BE2C (cell line): ENCODE measurements around the gene ZBTB16.
A peak's percentile ranks its signal among the peaks of the same experiment; 100 is the strongest.

Experiments used
- DNase-seq: peaks from one replicate; pipeline ENCODE4 v3.0.0-alpha.2; 2020
- H3K27me3 ChIP-seq: fragments of 250-450 bp; sonication (Bioruptor Pico); 2 replicates; pipeline ENCODE4 v1.5.1; 2020; ENCODE audit warnings: mild to moderate bottlenecking
- H3K36me3 ChIP-seq: fragments of 250-450 bp; sonication (Bioruptor Pico); 2 replicates; pipeline ENCODE4 v1.5.1; 2020; ENCODE audit warnings: mild to moderate bottlenecking
- H3K4me1 ChIP-seq: fragments of 250-450 bp; sonication (Bioruptor Pico); 2 replicates; pipeline ENCODE4 v1.5.1; 2020
- H3K4me3 ChIP-seq: 2 replicates; pipeline ENCODE4 v1.5.1; 2011; ENCODE audit warnings: low read depth, low read length
- H3K9me3 ChIP-seq: fragments of 250-450 bp; sonication (Bioruptor Pico); 2 replicates; pipeline ENCODE4 v1.5.1; 2020
- TF ChIP-seq, protein P1 (sequence below): IDR thresholded peaks from 2 replicates; pipeline ENCODE4 v1.5.1; 2012; ENCODE audit warnings: mild to moderate bottlenecking, low read depth, low read length

Gene ZBTB16

DNA sequence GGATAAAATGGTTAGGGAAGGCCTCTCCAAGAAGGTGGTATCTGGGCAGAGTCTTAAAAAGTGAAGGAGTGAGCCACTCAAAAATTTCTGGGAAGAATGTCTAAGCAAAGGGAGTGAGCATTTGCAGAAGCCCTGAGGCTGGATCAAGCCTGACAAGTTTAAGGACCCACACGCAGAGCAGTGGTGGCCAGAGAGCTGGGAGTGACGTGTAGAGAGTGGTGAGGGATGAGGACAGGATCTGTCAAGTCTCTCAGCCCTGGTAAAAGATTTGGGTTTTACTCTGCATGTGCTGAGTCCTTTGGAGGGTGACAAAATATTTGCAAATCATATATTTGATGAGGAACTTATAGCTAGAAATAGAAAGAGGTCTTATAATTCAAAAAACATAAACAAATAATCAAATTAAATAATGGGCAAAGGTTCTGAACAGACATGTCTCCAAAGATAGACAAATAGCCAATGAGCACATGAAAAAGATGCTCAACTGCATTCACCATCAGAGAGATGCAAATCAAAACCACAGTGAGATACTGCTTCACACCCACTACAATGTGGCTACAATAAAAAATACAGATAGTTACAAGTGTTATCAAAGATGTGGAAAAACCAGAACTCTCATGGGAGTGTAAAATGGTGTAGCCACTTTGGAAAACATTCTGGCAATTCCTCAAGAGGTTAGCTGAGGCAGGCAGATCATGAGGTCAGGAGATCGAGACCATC is 129.5 kb downstream of the ZBTB16 start:
- TF ChIP-seq, protein P1, sequence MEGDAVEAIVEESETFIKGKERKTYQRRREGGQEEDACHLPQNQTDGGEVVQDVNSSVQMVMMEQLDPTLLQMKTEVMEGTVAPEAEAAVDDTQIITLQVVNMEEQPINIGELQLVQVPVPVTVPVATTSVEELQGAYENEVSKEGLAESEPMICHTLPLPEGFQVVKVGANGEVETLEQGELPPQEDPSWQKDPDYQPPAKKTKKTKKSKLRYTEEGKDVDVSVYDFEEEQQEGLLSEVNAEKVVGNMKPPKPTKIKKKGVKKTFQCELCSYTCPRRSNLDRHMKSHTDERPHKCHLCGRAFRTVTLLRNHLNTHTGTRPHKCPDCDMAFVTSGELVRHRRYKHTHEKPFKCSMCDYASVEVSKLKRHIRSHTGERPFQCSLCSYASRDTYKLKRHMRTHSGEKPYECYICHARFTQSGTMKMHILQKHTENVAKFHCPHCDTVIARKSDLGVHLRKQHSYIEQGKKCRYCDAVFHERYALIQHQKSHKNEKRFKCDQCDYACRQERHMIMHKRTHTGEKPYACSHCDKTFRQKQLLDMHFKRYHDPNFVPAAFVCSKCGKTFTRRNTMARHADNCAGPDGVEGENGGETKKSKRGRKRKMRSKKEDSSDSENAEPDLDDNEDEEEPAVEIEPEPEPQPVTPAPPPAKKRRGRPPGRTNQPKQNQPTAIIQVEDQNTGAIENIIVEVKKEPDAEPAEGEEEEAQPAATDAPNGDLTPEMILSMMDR: no peak
- Histone ChIP-seq H3K4me1 (no peaks in the 10 kb centered on the region), H3K9me3 (no peaks in the 10 kb centered on the region), H3K27me3 (no peaks in the 10 kb centered on the region; the same call in 1 of the 2 replicates), H3K36me3 (no peaks in the 10 kb centered on the region), H3K4me3 (no peak overlapping the region)
- DNase-seq: no peak

DNA sequence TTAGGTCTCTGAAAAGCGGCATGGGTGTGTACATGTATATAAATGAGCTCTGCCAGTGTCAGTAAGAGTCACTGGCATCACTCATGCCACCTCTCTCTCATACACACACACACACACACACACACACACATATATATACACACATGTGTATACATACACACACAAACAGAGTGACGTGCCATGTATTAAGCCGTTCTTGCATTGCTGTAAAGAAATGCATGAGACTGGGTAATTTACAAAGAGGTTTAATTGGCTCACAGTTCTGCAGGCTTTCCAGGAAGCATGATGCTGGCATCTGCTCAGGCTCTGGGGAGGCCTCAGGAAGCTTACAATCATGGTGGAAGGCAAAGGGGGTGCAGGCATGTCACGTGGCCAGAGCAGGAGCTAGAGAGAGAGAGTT is 131.1 kb downstream of the ZBTB16 start:
- TF ChIP-seq, protein P1: no peak
- DNase-seq: no peak
- Histone ChIP-seq H3K9me3 (no peaks in the 10 kb centered on the region), H3K36me3 (no peaks in the 10 kb centered on the region), H3K4me3 (no peak overlapping the region), H3K27me3 (no peaks in the 10 kb centered on the region; the same call in 1 of the 2 replicates), H3K4me1 (no peaks in the 10 kb centered on the region; the same call in none of the 2 replicates)

DNA sequence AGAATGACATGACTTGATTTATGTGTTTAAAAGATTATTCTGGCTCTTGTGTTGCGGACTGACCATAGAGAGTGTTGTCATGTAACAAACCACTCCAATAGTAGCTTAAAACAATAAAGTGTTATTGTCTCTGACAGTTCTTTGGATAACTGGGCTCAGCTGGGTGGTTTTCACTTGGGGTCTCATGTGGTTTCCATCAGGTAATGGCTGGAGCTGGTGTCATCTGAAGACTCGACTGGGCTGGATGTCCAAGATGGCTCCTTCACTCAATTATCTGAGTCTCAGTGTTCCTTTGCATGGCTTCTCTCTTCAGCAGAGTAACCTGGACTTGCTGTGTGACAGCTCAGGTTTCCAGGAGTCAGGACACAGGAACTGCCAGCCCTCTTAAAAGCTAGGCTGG is 132.4 kb downstream of the ZBTB16 start:
- TF ChIP-seq, protein P1: no peak
- H3K36me3 ChIP-seq: no peaks in the 10 kb centered on the region
- no peaks in the 10 kb centered on the region; the same call in none of the 2 replicates for H3K4me1 ChIP-seq
- no peaks in the 10 kb centered on the region; the same call in 1 of the 2 replicates for H3K27me3 ChIP-seq
- no peak overlapping the region for H3K4me3 ChIP-seq
- no peak for DNase-seq
- H3K9me3 ChIP-seq: no peaks in the 10 kb centered on the region

DNA sequence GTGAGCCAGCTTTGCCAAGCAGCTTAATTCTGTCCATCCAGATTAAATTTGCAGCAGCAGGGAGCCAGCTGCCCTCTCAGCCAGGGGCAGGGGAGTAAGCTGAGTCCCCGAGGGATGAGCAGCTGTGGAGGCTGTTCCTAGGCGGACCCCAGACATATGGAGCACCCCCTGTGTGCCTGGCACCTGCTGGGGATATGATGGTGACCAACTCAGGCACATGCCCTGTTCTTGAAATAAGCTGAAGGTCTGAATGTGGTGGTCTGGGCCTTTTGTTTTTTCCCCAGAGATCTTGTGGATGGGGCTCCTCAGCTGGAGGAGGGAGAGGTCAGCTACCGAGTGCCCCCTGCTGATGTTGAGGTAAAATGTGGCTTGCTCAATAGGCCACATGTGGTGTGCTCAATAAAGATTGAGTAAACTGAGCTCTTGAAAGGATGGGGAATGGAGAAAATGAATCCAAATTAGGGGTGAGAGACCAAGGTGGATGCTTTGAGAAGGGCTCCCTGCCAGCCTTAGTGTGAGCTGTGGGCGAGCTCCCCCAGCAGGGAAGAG is 133.4 kb downstream of the ZBTB16 start:
- Histone ChIP-seq H3K4me3 (no peak overlapping the region), H3K27me3 (no peaks in the 10 kb centered on the region; the same call in 1 of the 2 replicates), H3K36me3 (no peaks in the 10 kb centered on the region), H3K9me3 (no peaks in the 10 kb centered on the region), H3K4me1 (no peaks in the 10 kb centered on the region; the same call in none of the 2 replicates)
- DNase-seq: no peak
- TF ChIP-seq, protein P1: peak; percentile 28; the same call in 1 of the 2 replicates

DNA sequence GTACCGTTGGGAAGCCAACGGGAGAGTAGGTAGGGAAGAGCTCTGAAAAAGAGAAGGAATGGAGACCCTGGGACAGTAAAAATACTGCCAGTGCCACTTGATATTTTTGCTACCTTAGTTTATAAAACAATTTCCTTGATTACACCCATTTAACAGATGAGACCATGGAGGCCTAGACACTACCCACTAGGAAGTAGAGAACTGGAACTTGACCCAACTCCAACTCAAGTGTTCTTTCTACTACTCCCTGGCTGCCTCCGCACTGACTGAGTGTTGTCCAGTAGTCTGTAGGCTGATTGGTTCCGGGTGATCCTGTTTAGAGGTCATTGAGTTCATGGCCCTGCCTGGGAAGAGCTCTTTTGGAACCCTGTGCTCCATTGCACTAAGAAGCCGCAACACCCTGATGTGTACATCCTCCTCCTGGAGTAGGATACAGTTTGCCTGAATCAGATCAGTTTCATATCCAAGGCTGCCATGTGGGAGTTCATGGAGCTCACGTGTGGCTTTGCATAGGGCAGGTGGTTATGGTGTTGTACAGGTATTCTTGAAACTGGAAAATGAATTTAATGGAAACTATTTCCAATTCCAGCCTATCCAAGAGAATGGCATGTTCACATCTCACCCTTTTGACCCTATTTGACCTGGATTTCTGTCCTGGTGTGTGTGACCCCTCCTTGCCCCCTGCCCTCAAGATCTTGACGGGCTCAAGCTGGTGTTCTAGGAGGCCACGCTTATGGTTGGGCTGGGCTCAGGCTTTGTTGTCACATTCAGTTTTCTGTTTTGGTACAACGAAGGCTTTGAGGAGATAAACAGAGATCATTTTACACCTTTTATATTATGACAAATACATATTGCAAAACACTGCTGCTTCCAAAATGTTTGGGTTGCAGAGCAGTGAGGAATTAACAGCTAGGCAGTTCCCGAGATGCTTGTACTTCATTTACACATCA is 134.5 kb downstream of the ZBTB16 start:
- Histone ChIP-seq H3K4me3 (no peak overlapping the region), H3K9me3 (no peaks in the 10 kb centered on the region), H3K27me3 (no peaks in the 10 kb centered on the region; the same call in 1 of the 2 replicates), H3K36me3 (no peaks in the 10 kb centered on the region), H3K4me1 (no peaks in the 10 kb centered on the region; the same call in none of the 2 replicates)
- TF ChIP-seq, protein P1: no peak
- DNase-seq: no peak
